Sigmoid colon (tissue), 7 donors: ENCODE measurements around the gene DLX5. TPM values are rescaled to one million over a fixed set of nuclear protein-coding genes. Genes with fewer than 3 reads are reported as not detected.

Experiments used
- DNase-seq: peaks from one replicate; pipeline ENCODE4 v3.0.0-alpha.2; 2019
- H3K27ac ChIP-seq, 4 donors: fragments of 200-600 bp; sonication (generic); one replicate each; pipeline ENCODE4 v1.5.1; 2016 to 2019; ENCODE audit warnings: mild to moderate bottlenecking in 1 of 4
- H3K27me3 ChIP-seq, 3 donors: fragments of 200-600 bp; sonication (generic); one replicate each; pipeline ENCODE4 v1.5.1; 2019; ENCODE audit warnings: mild to moderate bottlenecking in 1 of 3
- H3K36me3 ChIP-seq, 4 donors: fragments of 200-600 bp; sonication (generic); one replicate each; pipeline ENCODE4 v1.5.1; 2016 to 2019
- H3K4me1 ChIP-seq, 4 donors: fragments of 200-600 bp; sonication (generic); one replicate each; pipeline ENCODE4 v1.5.1; 2017 to 2019
- H3K4me3 ChIP-seq, 4 donors: fragments of 200-600 bp; sonication (generic); one replicate each; pipeline ENCODE4 v1.5.1; 2017 to 2019; ENCODE audit warnings: mild to moderate bottlenecking in 2 of 4, moderate library complexity in 1 of 4
- H3K9me3 ChIP-seq, 4 donors: fragments of 200-600 bp in 3 of 4; sonication (generic) in 3 of 4; one replicate each; pipeline versions ENCODE4 v1.5.1 to v1.6.1; 2013 to 2019
- EP300 ChIP-seq, 4 donors: sonication (generic); formaldehyde crosslinking; IDR thresholded peaks; one replicate each; pipeline ENCODE4 v1.6.1; 2017; ENCODE audit warnings: antibody characterized with exemption in 4 of 4
- POLR2A ChIP-seq, 2 donors: fragments of 450-650 bp; IDR thresholded peaks; one replicate each; pipeline ENCODE4 v1.6.1; 2016; ENCODE audit warnings: antibody characterized with exemption in 2 of 2, mild to moderate bottlenecking in 2 of 2, moderate library complexity in 2 of 2
- POLR2AphosphoS5 ChIP-seq, 4 donors: sonication (generic); formaldehyde crosslinking; IDR thresholded peaks; one replicate each; pipeline ENCODE4 v1.6.1; 2017; ENCODE audit warnings: antibody characterized with exemption in 4 of 4
- WGBS, 2 donors: extraction: QIAGEN DNeasy Blood & Tissue Kit; methylation state at CpG; one replicate each; pipeline ENCODE4 v1.1.7; 2013; 5-methylcytosine and 5-hydroxymethylcytosine counted together
- intact Hi-C: fragments of 100-400 bp; cut with DNase I; formaldehyde crosslinking; loops from one replicate; pipeline ENCODE4 v1.15.1; 2023
- polyA plus RNA-seq, 3 donors: library from polyadenylated mRNA; stranded (reverse); fragments of 200-250 nt; gene quantifications; one replicate each; pipeline ENCODE4 v1.2.3, GENCODE V29; 2013
- total RNA-seq, 4 donors: library from RNA; depleted of rRNA; stranded (reverse); fragments of >200 nt; gene quantifications; one replicate each; pipeline ENCODE4 v1.1.0, GENCODE V29; 2016
- TF ChIP-seq, protein P1 (sequence below), 4 experiments: fragments of 450-650 bp in 3 of 4; fragments of 200-600 bp in 1 of 4; IDR thresholded peaks; one replicate each; pipeline ENCODE4 v1.5.1; 2016 to 2019; ENCODE audit warnings: antibody characterized with exemption in 4 of 4, mild to moderate bottlenecking in 3 of 4, moderate library complexity in 2 of 4
- donor health status: healthy with polysubstance abuse.
- donor health status: Bipolar disorder and iron deficiency.
- donor health status: healthy.

DLX5 gene
- total and polyA plus RNA-seq, 7 donors, result 0.10 to 0.71 (median 0.41) TPM; not detected in 4

DNA sequence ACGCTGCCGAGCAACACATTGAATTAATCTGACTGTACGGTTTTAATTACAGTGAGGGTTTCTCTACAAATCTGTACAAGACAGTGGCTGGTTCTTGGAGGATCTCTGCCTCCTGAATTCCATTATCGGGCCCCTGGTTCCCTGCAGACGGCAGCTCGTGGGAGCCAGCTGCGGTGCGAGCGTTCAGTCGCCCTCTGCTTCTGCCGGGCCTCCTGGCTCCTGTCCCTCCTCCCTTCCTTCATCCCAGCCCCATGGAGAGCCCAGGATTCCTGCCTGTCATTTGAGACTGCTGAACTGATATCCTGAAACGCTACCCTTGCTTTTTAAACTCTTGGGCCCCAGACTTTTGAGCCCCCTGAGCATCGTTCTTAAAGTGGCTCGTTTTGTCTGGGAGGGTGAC is 25.9 kb downstream of the DLX5 start:
- Histone ChIP-seq H3K4me3 (no peak overlapping the region), H3K36me3 (no peaks in the 10 kb centered on the region), H3K27ac (no peak overlapping the region), H3K9me3 (no peaks in the 10 kb centered on the region), H3K27me3 (peaks cover 58 to 100% (median 95%) of the 10 kb centered on the region in 3 donors), H3K4me1 (peaks cover 0 to 14% (median 12%) of the 10 kb centered on the region in 4 donors)
- WGBS, 2 donors, result 5 to 8% methylated on average over 14 of the region's 14 CpGs
- no peak for TF ChIP-seq POLR2A (IDR thresholded peaks at IDR 0.05)
- TF ChIP-seq, protein P1, sequence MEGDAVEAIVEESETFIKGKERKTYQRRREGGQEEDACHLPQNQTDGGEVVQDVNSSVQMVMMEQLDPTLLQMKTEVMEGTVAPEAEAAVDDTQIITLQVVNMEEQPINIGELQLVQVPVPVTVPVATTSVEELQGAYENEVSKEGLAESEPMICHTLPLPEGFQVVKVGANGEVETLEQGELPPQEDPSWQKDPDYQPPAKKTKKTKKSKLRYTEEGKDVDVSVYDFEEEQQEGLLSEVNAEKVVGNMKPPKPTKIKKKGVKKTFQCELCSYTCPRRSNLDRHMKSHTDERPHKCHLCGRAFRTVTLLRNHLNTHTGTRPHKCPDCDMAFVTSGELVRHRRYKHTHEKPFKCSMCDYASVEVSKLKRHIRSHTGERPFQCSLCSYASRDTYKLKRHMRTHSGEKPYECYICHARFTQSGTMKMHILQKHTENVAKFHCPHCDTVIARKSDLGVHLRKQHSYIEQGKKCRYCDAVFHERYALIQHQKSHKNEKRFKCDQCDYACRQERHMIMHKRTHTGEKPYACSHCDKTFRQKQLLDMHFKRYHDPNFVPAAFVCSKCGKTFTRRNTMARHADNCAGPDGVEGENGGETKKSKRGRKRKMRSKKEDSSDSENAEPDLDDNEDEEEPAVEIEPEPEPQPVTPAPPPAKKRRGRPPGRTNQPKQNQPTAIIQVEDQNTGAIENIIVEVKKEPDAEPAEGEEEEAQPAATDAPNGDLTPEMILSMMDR (IDR thresholded peaks at IDR 0.05), result no peak
- TF ChIP-seq EP300 (IDR thresholded peaks at IDR 0.05), result no peak
- TF ChIP-seq POLR2AphosphoS5 (IDR thresholded peaks at IDR 0.05), result no peak
- intact Hi-C loops, result no loop called here
- no peak for DNase-seq

DNA sequence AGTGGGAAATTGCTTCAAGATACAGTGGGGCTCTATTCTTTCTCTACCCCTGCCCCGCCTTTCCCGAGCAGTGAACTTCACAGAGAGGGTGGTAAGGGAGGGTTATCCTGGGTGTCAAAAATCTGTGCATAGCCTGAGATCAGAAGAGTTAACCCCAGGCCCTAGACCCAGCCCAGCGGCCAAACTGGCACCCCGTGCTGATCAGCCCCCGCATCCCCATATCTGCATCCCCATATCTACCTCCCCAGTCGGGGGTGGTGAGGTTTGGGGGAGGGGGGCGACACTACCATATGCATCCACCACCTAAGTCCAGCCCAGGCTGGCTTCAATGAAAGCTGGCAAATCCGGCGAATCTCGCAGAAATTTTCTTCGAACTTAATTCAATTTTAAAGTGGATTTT is 26.3 kb downstream of the DLX5 start:
- Histone ChIP-seq H3K4me1 (peaks cover 0 to 14% (median 10%) of the 10 kb centered on the region in 4 donors), H3K9me3 (peaks cover 0 to under 1% (median 0%) of the 10 kb centered on the region in 4 donors), H3K36me3 (no peaks in the 10 kb centered on the region), H3K27me3 (peaks cover 58 to 100% (median 95%) of the 10 kb centered on the region in 3 donors), H3K4me3 (no peak overlapping the region), H3K27ac (no peak overlapping the region)
- intact Hi-C loops, result no loop called here
- WGBS, 2 donors, result 10 to 12% methylated on average over 11 of the region's 11 CpGs
- TF ChIP-seq POLR2AphosphoS5 (IDR thresholded peaks at IDR 0.05) (no peak), POLR2A (IDR thresholded peaks at IDR 0.05) (no peak), EP300 (IDR thresholded peaks at IDR 0.05) (no peak)
- TF ChIP-seq, protein P1 (IDR thresholded peaks at IDR 0.05), result no peak
- DNase-seq, result no peak

DNA sequence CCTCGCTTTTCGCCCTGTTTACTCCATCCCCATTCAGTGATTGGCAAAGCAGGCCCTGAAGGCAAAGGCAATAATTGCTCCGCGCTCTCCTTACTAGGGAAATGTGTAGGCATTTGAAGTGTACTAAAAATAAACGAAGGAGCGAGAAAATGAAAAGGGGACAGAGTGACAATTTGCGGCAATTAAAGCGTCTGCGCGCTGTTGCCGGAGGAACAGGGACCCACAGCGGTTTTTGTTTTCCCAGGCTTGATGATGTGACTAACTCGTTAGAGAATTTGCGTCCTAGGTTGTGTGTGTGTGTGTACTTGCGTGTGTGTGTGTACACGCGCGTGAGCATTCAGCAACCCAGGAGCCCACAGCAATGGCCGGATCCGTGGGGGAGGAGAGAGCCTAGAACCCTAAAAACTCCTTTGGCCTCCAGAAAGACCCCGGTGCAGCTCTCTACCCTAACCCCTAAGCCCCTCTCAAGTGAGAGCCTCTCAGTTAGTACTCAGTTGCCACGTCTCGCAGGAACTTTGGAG is 27.1 kb downstream of the DLX5 start:
- DNase-seq, result no peak
- H3K9me3 ChIP-seq, result peaks cover 0 to 3% (median 0%) of the 10 kb centered on the region in 4 donors
- peaks cover 0 to 16% (median 14%) of the 10 kb centered on the region in 4 donors for H3K4me1 ChIP-seq
- H3K27me3 ChIP-seq, result peaks cover 53 to 100% (median 95%) of the 10 kb centered on the region in 3 donors
- no peaks in the 10 kb centered on the region for H3K36me3 ChIP-seq
- H3K27ac ChIP-seq, result no peak overlapping the region
- H3K4me3 ChIP-seq, result no peak overlapping the region
- TF ChIP-seq, protein P1 (IDR thresholded peaks at IDR 0.05), result no peak
- no peak for TF ChIP-seq POLR2AphosphoS5 (IDR thresholded peaks at IDR 0.05)
- TF ChIP-seq POLR2A (IDR thresholded peaks at IDR 0.05), result no peak
- TF ChIP-seq EP300 (IDR thresholded peaks at IDR 0.05), result no peak
- 9 to 19% methylated on average over 23 of the region's 23 CpGs for WGBS, 2 donors
- intact Hi-C loops, result no loop called here

DNA sequence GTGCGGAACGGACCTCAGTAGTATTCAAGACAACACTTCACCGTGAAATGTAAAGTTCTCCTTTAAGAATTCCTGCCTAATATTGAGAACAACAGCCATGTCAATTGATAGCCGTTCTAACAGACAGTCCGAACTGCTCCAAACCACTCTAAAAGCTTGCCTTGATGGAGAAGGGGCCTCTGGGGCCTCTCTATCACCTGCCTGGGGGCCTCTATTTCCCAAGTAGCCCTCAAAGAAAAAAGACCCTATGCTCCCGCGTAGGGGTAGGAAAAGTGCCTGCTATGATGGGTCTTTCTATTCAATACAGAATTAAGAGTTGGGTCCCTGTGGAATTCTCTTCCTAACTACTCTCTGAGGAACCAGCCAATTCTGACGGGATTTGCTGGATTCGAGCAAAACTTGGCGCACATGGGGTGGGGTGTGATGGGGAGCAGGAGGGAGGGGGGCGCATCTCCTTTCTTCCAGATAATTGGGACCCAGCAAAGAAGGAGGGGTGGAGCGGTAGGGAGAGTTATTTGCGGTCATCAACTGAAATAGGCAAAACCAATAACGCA is 27.6 kb downstream of the DLX5 start:
- H3K9me3 ChIP-seq, result peaks cover 0 to 3% (median 0%) of the 10 kb centered on the region in 4 donors
- intact Hi-C loops, result no loop called here
- H3K27me3 ChIP-seq, result peaks cover 55 to 100% (median 95%) of the 10 kb centered on the region in 3 donors
- no peak overlapping the region for H3K4me3 ChIP-seq
- no peak overlapping the region for H3K27ac ChIP-seq
- H3K36me3 ChIP-seq, result no peaks in the 10 kb centered on the region
- 11 to 13% methylated on average over 14 of the region's 14 CpGs for WGBS, 2 donors
- TF ChIP-seq POLR2AphosphoS5 (IDR thresholded peaks at IDR 0.05) (no peak), POLR2A (IDR thresholded peaks at IDR 0.05) (no peak), EP300 (IDR thresholded peaks at IDR 0.05) (no peak)
- TF ChIP-seq, protein P1 (IDR thresholded peaks at IDR 0.05), result no peak
- DNase-seq, result no peak
- peaks cover 0 to 22% (median 19%) of the 10 kb centered on the region in 4 donors for H3K4me1 ChIP-seq
